Measurements from ENCODE around the gene LRSAM1. TPM values are rescaled to one million over a fixed set of nuclear protein-coding genes. Genes with fewer than 3 reads are reported as not detected.

Gene LRSAM1
- total RNA-seq, 4 donors from 2014 or later = 15.5 to 26.5 (median 20.2) TPM

DNA sequence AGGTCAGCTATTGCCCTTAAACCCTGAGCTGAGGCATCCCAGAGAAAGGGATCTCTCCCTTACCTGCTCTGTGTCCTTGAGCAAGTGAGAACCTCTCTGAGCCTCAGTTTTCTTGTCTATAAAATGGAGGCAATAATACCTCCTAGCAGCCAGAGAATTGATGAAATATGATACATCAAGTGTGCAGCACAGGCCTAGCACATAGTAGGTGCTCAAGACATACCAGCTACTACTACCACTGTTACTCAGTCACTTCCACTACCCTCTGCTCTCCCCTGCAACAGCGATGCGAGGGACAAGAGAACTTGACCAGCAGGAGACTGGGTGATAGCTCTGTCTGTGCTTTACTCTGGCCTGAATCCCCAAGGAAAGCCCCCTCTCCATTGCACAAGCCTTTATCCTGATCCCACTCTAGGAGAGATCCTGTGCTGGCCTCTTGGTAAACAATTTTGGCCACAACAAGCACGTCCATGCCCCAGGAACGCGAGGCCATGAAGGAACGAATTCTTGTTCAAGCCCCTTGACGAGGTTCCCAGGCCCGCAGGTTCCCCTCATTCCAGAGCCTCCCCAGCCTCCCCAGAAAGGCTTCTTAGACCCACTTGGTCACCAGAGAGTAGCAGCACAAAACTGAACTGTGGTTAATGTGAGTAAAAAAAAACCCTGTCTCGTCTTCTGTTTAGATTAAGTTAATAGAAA, 39.4 kb downstream of the LRSAM1 start:
- Histone ChIP-seq H3K27me3 (no peaks in the 10 kb centered on the region), H3K4me1 (peaks cover 0 to 12% (median 0%) of the 10 kb centered on the region in 3 donors), H3K9me3 (no peaks in the 10 kb centered on the region), H3K36me3 (peaks cover 0 to 100% of the 10 kb centered on the region in 2 donors), H3K27ac (no peak overlapping the region), H3K4me3 (no peak overlapping the region)
- no peak for ATAC-seq
- TF ChIP-seq POLR2A (IDR thresholded peaks at IDR 0.05) (no peak), EP300 (IDR thresholded peaks at IDR 0.05) (no peak), POLR2AphosphoS5 (IDR thresholded peaks at IDR 0.05) (no peak), CTCF (IDR thresholded peaks at IDR 0.05) (no peak)
- 74 to 76% methylated on average over 3 to 5 of the region's 9 CpGs for WGBS, 2 donors (ENCODE audit: low coverage in 1 of 2)

- Histone ChIP-seq H3K4me1 (peaks cover 0 to 14% (median 0%) of the 10 kb centered on the region in 3 donors), H3K36me3 (peaks cover 0 to 100% of the 10 kb centered on the region in 2 donors), H3K27me3 (no peaks in the 10 kb centered on the region), H3K4me3 (no peak overlapping the region), H3K9me3 (no peaks in the 10 kb centered on the region), H3K27ac (no peak overlapping the region)
- ATAC-seq = no peak
- TF ChIP-seq CTCF (IDR thresholded peaks at IDR 0.05) (no peak), POLR2A (IDR thresholded peaks at IDR 0.05) (no peak), EP300 (IDR thresholded peaks at IDR 0.05) (no peak), POLR2AphosphoS5 (IDR thresholded peaks at IDR 0.05) (no peak)
- 81% methylated on average over 4 of the region's 10 CpGs; no CpG with 5 or more reads in 1 of the 2 donors for WGBS, 2 donors (ENCODE audit: low coverage in 1 of 2)
Observed at GRCh38 chr9:127491516-127491915, 40.2 kb downstream of the LRSAM1 start.

- Histone ChIP-seq H3K27ac (no peak overlapping the region), H3K9me3 (no peaks in the 10 kb centered on the region), H3K4me1 (peaks cover 0 to 14% (median 0%) of the 10 kb centered on the region in 3 donors), H3K36me3 (peaks cover 0 to 100% of the 10 kb centered on the region in 2 donors), H3K27me3 (no peaks in the 10 kb centered on the region), H3K4me3 (no peak overlapping the region)
- WGBS, 2 donors (ENCODE audit: low coverage in 1 of 2) = 72% methylated on average over 3 of the region's 14 CpGs; no CpG with 5 or more reads in 1 of the 2 donors
- no peak for ATAC-seq
- no peak for TF ChIP-seq EP300 (IDR thresholded peaks at IDR 0.05)
- no peak for TF ChIP-seq POLR2A (IDR thresholded peaks at IDR 0.05)
- no peak for TF ChIP-seq CTCF (IDR thresholded peaks at IDR 0.05)
- TF ChIP-seq POLR2AphosphoS5 (IDR thresholded peaks at IDR 0.05) = no peak
Observed at GRCh38 chr9:127492616-127493015, 41.3 kb downstream of the LRSAM1 start.

DNA sequence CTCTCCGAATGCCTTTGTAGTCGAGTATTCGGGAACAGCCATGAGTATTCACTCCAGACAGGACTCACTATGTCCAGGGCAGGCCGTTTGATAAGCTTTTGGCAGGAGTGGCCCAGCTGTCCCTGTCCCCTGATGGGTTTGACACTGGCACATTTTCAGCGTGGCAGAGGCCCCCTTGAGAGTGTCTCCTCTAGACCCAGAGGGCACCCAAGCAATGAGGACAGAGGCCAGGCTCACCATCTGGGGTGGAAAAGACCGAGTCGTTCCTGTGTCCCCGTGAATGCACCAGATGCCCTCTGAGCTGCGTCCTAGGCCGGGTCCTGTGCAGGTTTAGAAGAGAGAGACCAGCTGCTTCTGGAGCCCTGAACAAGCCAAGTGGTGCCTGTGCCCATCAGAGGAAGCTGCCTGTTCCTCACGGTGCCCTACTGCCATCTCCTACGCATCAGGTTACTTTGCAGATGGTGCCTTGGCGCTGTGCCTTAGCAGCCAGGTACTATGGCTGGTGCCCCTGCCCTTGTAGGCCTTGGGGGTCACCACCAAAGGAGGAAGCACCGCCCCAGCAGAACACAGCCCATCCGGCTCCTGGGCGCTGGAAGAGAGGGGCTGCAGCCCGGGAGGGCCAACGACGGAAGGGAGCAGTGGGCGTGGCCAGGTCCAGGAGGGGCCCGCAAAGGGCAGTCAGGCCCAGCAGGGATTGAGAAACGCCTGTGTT, 42.4 kb downstream of the LRSAM1 start:
- Histone ChIP-seq H3K36me3 (peaks cover 0 to 99% of the 10 kb centered on the region in 2 donors), H3K27me3 (no peaks in the 10 kb centered on the region), H3K4me1 (peaks cover 0 to 14% (median 0%) of the 10 kb centered on the region in 3 donors), H3K9me3 (no peaks in the 10 kb centered on the region), H3K27ac (peak overlapping the region in 1 of 4 donors; percentile 17), H3K4me3 (no peak overlapping the region)
- TF ChIP-seq EP300 (IDR thresholded peaks at IDR 0.05) (no peak), POLR2A (IDR thresholded peaks at IDR 0.05) (no peak), CTCF (IDR thresholded peaks at IDR 0.05) (no peak)
- no peak for ATAC-seq
- WGBS, 2 donors (ENCODE audit: low coverage in 1 of 2) = 73% methylated on average over 2 of the region's 22 CpGs; no CpG with 5 or more reads in 1 of the 2 donors

Measured in gastroesophageal sphincter (tissue), 4 donors.